22Rv1 (cell line): Measurements from ENCODE around the gene TMEM248.
A peak's percentile ranks its signal among the peaks of the same experiment; 100 is the strongest.

ENCODE experiments used
- H3K27ac ChIP-seq: fragments of 450-650 bp; 2 replicates; pipeline ENCODE4 v1.5.1; 2017
- CTCF ChIP-seq: fragments of 450-650 bp; IDR thresholded peaks from 2 replicates; pipeline ENCODE4 v1.5.1; 2017; ENCODE audit warnings: mild to moderate bottlenecking
- ZFX ChIP-seq: fragments of 450-650 bp; IDR thresholded peaks from 2 replicates; pipeline ENCODE4 v1.6.1; 2017; ENCODE audit warnings: antibody characterized with exemption, borderline replicate concordance

The TMEM248 gene

GRCh38 chr7:66919304-66919703 is 1.7 kb upstream of the TMEM248 start:
- H3K27ac ChIP-seq, result no peak overlapping the region
- no peak for TF ChIP-seq ZFX

- peak overlapping the region; percentile 85; the same call in 1 of the 2 replicates for H3K27ac ChIP-seq
Measured at GRCh38 chr7:66919704-66920103, 1.3 kb upstream of the TMEM248 start.

GRCh38 chr7:66920256-66920655 is 769 bp upstream of the TMEM248 start:
- peak overlapping the region; percentile 85 for H3K27ac ChIP-seq
- no peak for TF ChIP-seq ZFX
- TF ChIP-seq CTCF, result no peak

More at GRCh38 chr7:66919704-66920103, 1.3 kb upstream of the TMEM248 start:
- TF ChIP-seq CTCF (no peak), ZFX (no peak)

GRCh38 chr7:66921396-66921917 is 432 bp downstream of the TMEM248 start:
- TF ChIP-seq CTCF, result no peak
- TF ChIP-seq ZFX, result no peak
- H3K27ac ChIP-seq, result peak overlapping the region; percentile 85

GRCh38 chr7:66921918-66922486 is 977 bp downstream of the TMEM248 start:
- no peak for TF ChIP-seq CTCF
- TF ChIP-seq ZFX, result no peak
- peak overlapping the region; percentile 85 for H3K27ac ChIP-seq

GRCh38 chr7:66925255-66925654 is 4.2 kb downstream of the TMEM248 start:
- TF ChIP-seq CTCF (no peak), ZFX (no peak)
- no peak overlapping the region for H3K27ac ChIP-seq

GRCh38 chr7:66927348-66927948 is 6.4 kb downstream of the TMEM248 start:
- TF ChIP-seq CTCF (no peak), ZFX (no peak)
- H3K27ac ChIP-seq, result no peak overlapping the region

- no peak overlapping the region for H3K27ac ChIP-seq
- TF ChIP-seq ZFX (no peak), CTCF (no peak)
Measured at GRCh38 chr7:66928388-66928787, 7.4 kb downstream of the TMEM248 start.
